Measurements from ENCODE around the gene EFCAB11. TPM values are rescaled to one million over a fixed set of nuclear protein-coding genes. Genes with fewer than 3 reads are reported as not detected.
A peak's percentile ranks its signal among the peaks of the same experiment; 100 is the strongest.

Gene EFCAB11
- total and polyA plus RNA-seq, 7 donors = 7.2 to 9.0 (median 8.7) TPM

- Histone ChIP-seq H3K4me3 (no peak overlapping the region), H3K4me1 (peaks cover 0 to 6% (median 0%) of the 10 kb centered on the region in 4 donors), H3K27ac (no peak overlapping the region), H3K36me3 (no peaks in the 10 kb centered on the region), H3K9me3 (no peaks in the 10 kb centered on the region), H3K27me3 (no peaks in the 10 kb centered on the region)
- TF ChIP-seq POLR2AphosphoS5 (IDR thresholded peaks at IDR 0.05) (no peak), POLR2A (IDR thresholded peaks at IDR 0.05) (no peak), EP300 (IDR thresholded peaks at IDR 0.05) (no peak), CTCF (IDR thresholded peaks at IDR 0.05) (no peak)
- intact Hi-C loops (cut with DNase I) = no loop called here
- WGBS, 2 donors = 84 to 90% methylated on average over 1 of the region's 1 CpG
- no peak for DNase-seq
Measured at GRCh38 chr14:89849931-89850330, 104.6 kb downstream of the EFCAB11 start.

GRCh38 chr14:89848165-89848564, 106.4 kb downstream of the EFCAB11 start:
- no peak for TF ChIP-seq EP300 (IDR thresholded peaks at IDR 0.05)
- TF ChIP-seq CTCF (IDR thresholded peaks at IDR 0.05) = peak in 1 of 4 experiments; percentile 10
- no peak for TF ChIP-seq POLR2A (IDR thresholded peaks at IDR 0.05)
- TF ChIP-seq POLR2AphosphoS5 (IDR thresholded peaks at IDR 0.05) = no peak
- DNase-seq = no peak
- Histone ChIP-seq H3K27ac (no peak overlapping the region), H3K4me1 (peaks cover 0 to 6% (median 0%) of the 10 kb centered on the region in 4 donors), H3K4me3 (no peak overlapping the region), H3K27me3 (no peaks in the 10 kb centered on the region), H3K36me3 (no peaks in the 10 kb centered on the region), H3K9me3 (no peaks in the 10 kb centered on the region)
- 91 to 92% methylated on average over 2 of the region's 2 CpGs for WGBS, 2 donors
- intact Hi-C loops (cut with DNase I) = no loop called here

- intact Hi-C loops (cut with DNase I) = no loop called here
- no peak overlapping the region for H3K4me3 ChIP-seq
- H3K27ac ChIP-seq = peak overlapping the region in 1 of 4 donors; percentile 6
Measured at GRCh38 chr14:89845346-89845745, 109.2 kb downstream of the EFCAB11 start.

GRCh38 chr14:89844508-89844907, 110.0 kb downstream of the EFCAB11 start:
- 83 to 92% methylated on average over 1 of the region's 1 CpG for WGBS, 2 donors
- Histone ChIP-seq H3K27ac (no peak overlapping the region), H3K4me3 (no peak overlapping the region), H3K4me1 (peaks cover 0 to 6% (median 0%) of the 10 kb centered on the region in 4 donors), H3K27me3 (no peaks in the 10 kb centered on the region), H3K36me3 (no peaks in the 10 kb centered on the region), H3K9me3 (no peaks in the 10 kb centered on the region)
- no peak for DNase-seq
- intact Hi-C loops (cut with DNase I) = no loop called here
- TF ChIP-seq EP300 (IDR thresholded peaks at IDR 0.05) (no peak), POLR2AphosphoS5 (IDR thresholded peaks at IDR 0.05) (no peak), POLR2A (IDR thresholded peaks at IDR 0.05) (no peak), CTCF (IDR thresholded peaks at IDR 0.05) (no peak)

More at GRCh38 chr14:89845346-89845745, 109.2 kb downstream of the EFCAB11 start:
- WGBS, 2 donors = 81 to 90% methylated on average over 5 of the region's 5 CpGs
- no peak for TF ChIP-seq CTCF (IDR thresholded peaks at IDR 0.05)
- TF ChIP-seq EP300 (IDR thresholded peaks at IDR 0.05) = no peak
- TF ChIP-seq POLR2A (IDR thresholded peaks at IDR 0.05) = no peak
- no peak for TF ChIP-seq POLR2AphosphoS5 (IDR thresholded peaks at IDR 0.05)
- no peaks in the 10 kb centered on the region for H3K27me3 ChIP-seq
- H3K36me3 ChIP-seq = no peaks in the 10 kb centered on the region
- DNase-seq = no peak
- no peaks in the 10 kb centered on the region for H3K9me3 ChIP-seq
- peaks cover 0 to 6% (median 0%) of the 10 kb centered on the region in 4 donors for H3K4me1 ChIP-seq

GRCh38 chr14:89842837-89843236, 111.7 kb downstream of the EFCAB11 start:
- TF ChIP-seq EP300 (IDR thresholded peaks at IDR 0.05) = no peak
- no peak for TF ChIP-seq POLR2AphosphoS5 (IDR thresholded peaks at IDR 0.05)
- TF ChIP-seq POLR2A (IDR thresholded peaks at IDR 0.05) = no peak
- TF ChIP-seq CTCF (IDR thresholded peaks at IDR 0.05) = no peak
- intact Hi-C loops (cut with DNase I) = no loop called here
- Histone ChIP-seq H3K27me3 (no peaks in the 10 kb centered on the region), H3K4me1 (peaks cover 0 to 6% (median 0%) of the 10 kb centered on the region in 4 donors), H3K36me3 (no peaks in the 10 kb centered on the region), H3K9me3 (peaks cover 0 to 4% (median 0%) of the 10 kb centered on the region in 4 donors), H3K27ac (no peak overlapping the region), H3K4me3 (no peak overlapping the region)
- 19 to 71% methylated on average over 3 of the region's 3 CpGs for WGBS, 2 donors
- DNase-seq = no peak
